Small intestine (tissue), 7 donors: Measurements from ENCODE around the gene MAPRE2. TPM values are rescaled to one million over a fixed set of nuclear protein-coding genes. Genes with fewer than 3 reads are reported as not detected.

Experiments
- DNase-seq, 2 donors: peaks; one replicate each; pipeline versions ENCODE4 v3.0.0 to v3.0.0-alpha.2; 2013
- FAIRE-seq: peaks from 2 replicates; lab custom pipeline; 2012; peaks lifted over from hg19 to GRCh38; lab: Jason Lieb, UNC
- H3K27ac ChIP-seq, 3 donors: one replicate each; pipeline ENCODE4 v1.5.1; 2013; ENCODE audit warnings: low read length in 2 of 3, mild to moderate bottlenecking in 2 of 3, control low read depth in 1 of 3, inconsistent platforms in 1 of 3, low read depth in 1 of 3, moderate library complexity in 1 of 3
- H3K27me3 ChIP-seq, 3 donors: one replicate each; pipeline ENCODE4 v1.6.1; 2013; ENCODE audit warnings: low read length in 3 of 3, inconsistent platforms in 1 of 3; ENCODE audit not compliant: control insufficient read depth in 3 of 3, insufficient read depth in 3 of 3
- H3K36me3 ChIP-seq, 3 donors: one replicate each; pipeline ENCODE4 v1.6.1; 2013; ENCODE audit warnings: low read length in 3 of 3, inconsistent platforms in 1 of 3, low read depth in 1 of 3, mild to moderate bottlenecking in 1 of 3, moderate library complexity in 1 of 3; ENCODE audit not compliant: control insufficient read depth in 3 of 3, insufficient read depth in 2 of 3
- H3K4me1 ChIP-seq, 3 donors: one replicate each; pipeline ENCODE4 v1.6.1; 2013; ENCODE audit warnings: low read length in 2 of 3, inconsistent platforms in 1 of 3, low read depth in 1 of 3, mild to moderate bottlenecking in 1 of 3, moderate library complexity in 1 of 3; ENCODE audit not compliant: control insufficient read depth in 3 of 3, insufficient read depth in 2 of 3
- H3K4me3 ChIP-seq, 3 donors: one replicate each; pipeline ENCODE4 v1.5.1; 2013; ENCODE audit warnings: low read length in 3 of 3, control low read depth in 1 of 3, inconsistent platforms in 1 of 3, low read depth in 1 of 3, mild to moderate bottlenecking in 1 of 3, moderate library complexity in 1 of 3
- H3K9me3 ChIP-seq, 2 donors: one replicate each; pipeline ENCODE4 v1.6.1; 2013; ENCODE audit warnings: low read depth in 1 of 2, low read length in 1 of 2; ENCODE audit not compliant: control insufficient read depth in 2 of 2, insufficient read depth in 1 of 2
- WGBS, 3 donors: extraction: QIAGEN DNeasy Blood & Tissue Kit; methylation state at CpG; one replicate each; pipeline ENCODE4 v1.1.7; 2013; 5-methylcytosine and 5-hydroxymethylcytosine counted together
- polyA plus RNA-seq, 4 donors: library from polyadenylated mRNA; stranded (reverse) in 3 of 4; unstranded in 1 of 4; fragments of 200-250 nt in 3 of 4; fragments of 120-200 nt in 1 of 4; gene quantifications; one replicate each; pipeline versions ENCODE4 v1.2.1 to v1.2.3, GENCODE V29; 2013
- donor health status: healthy with polysubstance abuse.
- donor health status: control.
- donor health status: control.
- donor health status: Bipolar disorder and iron deficiency.
- donor health status: healthy.

Gene MAPRE2
- polyA plus RNA-seq, 4 donors, result 6.2 to 19.8 (median 11.2) TPM

- FAIRE-seq, result no peak
- Histone ChIP-seq H3K4me3 (no peak overlapping the region), H3K27ac (no peak overlapping the region), H3K9me3 (no peaks in the 10 kb centered on the region), H3K4me1 (peaks cover 0 to 2% (median 0%) of the 10 kb centered on the region in 3 donors), H3K36me3 (no peaks in the 10 kb centered on the region), H3K27me3 (no peaks in the 10 kb centered on the region)
- peak; percentile 21 to 31 for DNase-seq
- WGBS, 3 donors, result 40 to 61% (median 55%) methylated on average over 5 of the region's 5 CpGs
Observed at GRCh38 chr18:35084494-35085449, 43.6 kb downstream of the MAPRE2 start.

GRCh38 chr18:35085450-35086380 is 44.5 kb downstream of the MAPRE2 start:
- no peak for FAIRE-seq
- WGBS, 3 donors, result 41 to 65% (median 63%) methylated on average over 3 of the region's 3 CpGs

GRCh38 chr18:35086704-35087103 is 45.5 kb downstream of the MAPRE2 start:
- no peak for DNase-seq
- Histone ChIP-seq H3K27ac (no peak overlapping the region), H3K4me1 (peaks cover 0 to 2% (median 0%) of the 10 kb centered on the region in 3 donors), H3K27me3 (no peaks in the 10 kb centered on the region), H3K9me3 (no peaks in the 10 kb centered on the region), H3K4me3 (no peak overlapping the region), H3K36me3 (no peaks in the 10 kb centered on the region)
- 97 to 100% (median 99%) methylated on average over 2 of the region's 2 CpGs for WGBS, 3 donors
- FAIRE-seq, result no peak

More at GRCh38 chr18:35085450-35086380, 44.5 kb downstream of the MAPRE2 start:
- no peaks in the 10 kb centered on the region for H3K36me3 ChIP-seq
- DNase-seq, result peak; percentile 7 to 34
- H3K4me3 ChIP-seq, result no peak overlapping the region
- no peaks in the 10 kb centered on the region for H3K9me3 ChIP-seq
- peaks cover 0 to 2% (median 0%) of the 10 kb centered on the region in 3 donors for H3K4me1 ChIP-seq
- no peak overlapping the region for H3K27ac ChIP-seq
- H3K27me3 ChIP-seq, result no peaks in the 10 kb centered on the region

GRCh38 chr18:35087726-35088125 is 46.5 kb downstream of the MAPRE2 start:
- 89 to 94% (median 94%) methylated on average over 3 of the region's 3 CpGs for WGBS, 3 donors
- Histone ChIP-seq H3K36me3 (no peaks in the 10 kb centered on the region), H3K27ac (no peak overlapping the region), H3K9me3 (no peaks in the 10 kb centered on the region), H3K4me1 (peaks cover 0 to 2% (median 0%) of the 10 kb centered on the region in 3 donors), H3K27me3 (no peaks in the 10 kb centered on the region), H3K4me3 (no peak overlapping the region)
- no peak for DNase-seq
- FAIRE-seq, result no peak

- Histone ChIP-seq H3K4me1 (peaks cover 0 to 2% (median 0%) of the 10 kb centered on the region in 3 donors), H3K27ac (no peak overlapping the region), H3K4me3 (no peak overlapping the region), H3K9me3 (no peaks in the 10 kb centered on the region), H3K36me3 (no peaks in the 10 kb centered on the region), H3K27me3 (no peaks in the 10 kb centered on the region)
- DNase-seq (no peak), FAIRE-seq (no peak)
- 90 to 94% (median 91%) methylated on average over 3 of the region's 3 CpGs for WGBS, 3 donors
Observed at GRCh38 chr18:35088921-35089320, 47.7 kb downstream of the MAPRE2 start.

DNA sequence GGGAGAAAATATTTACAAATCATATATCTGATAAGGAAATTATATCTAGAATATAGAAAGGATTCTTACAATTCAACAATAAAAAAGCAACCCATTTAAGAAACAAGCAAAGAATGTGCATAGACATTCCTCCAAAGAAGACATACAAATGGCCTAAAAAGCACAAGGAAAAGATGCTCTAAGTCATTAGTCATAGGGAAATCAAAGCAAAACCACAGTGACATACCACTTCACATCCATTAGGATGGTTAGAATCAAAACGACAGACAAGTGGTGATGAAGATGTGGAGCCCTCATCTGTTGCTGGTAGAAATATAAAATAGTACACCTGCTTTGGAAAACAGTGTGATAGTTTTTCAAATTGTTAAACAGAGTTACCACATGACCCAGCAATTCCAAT is 48.2 kb downstream of the MAPRE2 start:
- H3K27me3 ChIP-seq, result no peaks in the 10 kb centered on the region
- H3K4me3 ChIP-seq, result no peak overlapping the region
- no peak overlapping the region for H3K27ac ChIP-seq
- H3K9me3 ChIP-seq, result no peaks in the 10 kb centered on the region
- H3K36me3 ChIP-seq, result no peaks in the 10 kb centered on the region
- DNase-seq, result no peak
- H3K4me1 ChIP-seq, result peaks cover 0 to 2% (median 0%) of the 10 kb centered on the region in 3 donors
- 53 to 74% (median 66%) methylated on average over 1 of the region's 1 CpG for WGBS, 3 donors
- FAIRE-seq, result no peak

- no peak for DNase-seq
- WGBS, 3 donors, result 92 to 97% (median 94%) methylated on average over 4 of the region's 4 CpGs
- Histone ChIP-seq H3K9me3 (no peaks in the 10 kb centered on the region), H3K27me3 (no peaks in the 10 kb centered on the region), H3K27ac (no peak overlapping the region), H3K36me3 (no peaks in the 10 kb centered on the region), H3K4me3 (no peak overlapping the region), H3K4me1 (peaks cover 0 to 2% (median 0%) of the 10 kb centered on the region in 3 donors)
- FAIRE-seq, result no peak
Observed at GRCh38 chr18:35089891-35090550, 48.8 kb downstream of the MAPRE2 start.

GRCh38 chr18:35091841-35092240 is 50.6 kb downstream of the MAPRE2 start:
- DNase-seq (no peak), FAIRE-seq (no peak)
- WGBS, 3 donors, result 88 to 92% (median 91%) methylated on average over 2 of the region's 2 CpGs
- no peaks in the 10 kb centered on the region for H3K9me3 ChIP-seq
- no peaks in the 10 kb centered on the region for H3K36me3 ChIP-seq
- H3K4me1 ChIP-seq, result no peaks in the 10 kb centered on the region
- H3K27me3 ChIP-seq, result no peaks in the 10 kb centered on the region
- H3K4me3 ChIP-seq, result no peak overlapping the region
- no peak overlapping the region for H3K27ac ChIP-seq
